GM12874 (cell line): Measurements from ENCODE around the gene COQ8B.

Experiments used
- TF ChIP-seq, protein P1 (sequence below): IDR thresholded peaks from 2 replicates; pipeline ENCODE4 v1.5.1; 2011; ENCODE audit warnings: low read depth, mild to moderate bottlenecking, control low read depth, low read length, moderate library complexity; ENCODE audit not compliant: insufficient read depth

The COQ8B gene

DNA sequence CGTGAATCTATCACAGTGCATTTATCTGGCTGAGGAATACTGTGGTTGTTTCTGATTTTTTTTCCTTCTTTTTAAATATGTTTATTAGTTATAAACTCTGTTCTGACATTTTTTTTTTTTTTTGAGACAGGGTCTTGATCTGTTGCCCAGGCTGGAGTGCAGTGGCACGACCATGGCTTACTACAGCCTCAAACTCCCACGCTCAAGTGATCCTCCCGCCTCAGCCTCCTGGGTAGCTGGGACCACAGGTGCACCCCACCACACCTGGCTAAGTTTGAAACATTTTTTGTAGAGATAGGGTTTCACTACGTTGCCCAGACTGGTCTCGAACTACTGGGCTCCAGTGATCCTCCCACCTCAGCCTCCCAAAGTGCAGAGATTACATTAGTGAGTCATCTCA, 19.7 kb downstream of the COQ8B start:
- TF ChIP-seq, protein P1, sequence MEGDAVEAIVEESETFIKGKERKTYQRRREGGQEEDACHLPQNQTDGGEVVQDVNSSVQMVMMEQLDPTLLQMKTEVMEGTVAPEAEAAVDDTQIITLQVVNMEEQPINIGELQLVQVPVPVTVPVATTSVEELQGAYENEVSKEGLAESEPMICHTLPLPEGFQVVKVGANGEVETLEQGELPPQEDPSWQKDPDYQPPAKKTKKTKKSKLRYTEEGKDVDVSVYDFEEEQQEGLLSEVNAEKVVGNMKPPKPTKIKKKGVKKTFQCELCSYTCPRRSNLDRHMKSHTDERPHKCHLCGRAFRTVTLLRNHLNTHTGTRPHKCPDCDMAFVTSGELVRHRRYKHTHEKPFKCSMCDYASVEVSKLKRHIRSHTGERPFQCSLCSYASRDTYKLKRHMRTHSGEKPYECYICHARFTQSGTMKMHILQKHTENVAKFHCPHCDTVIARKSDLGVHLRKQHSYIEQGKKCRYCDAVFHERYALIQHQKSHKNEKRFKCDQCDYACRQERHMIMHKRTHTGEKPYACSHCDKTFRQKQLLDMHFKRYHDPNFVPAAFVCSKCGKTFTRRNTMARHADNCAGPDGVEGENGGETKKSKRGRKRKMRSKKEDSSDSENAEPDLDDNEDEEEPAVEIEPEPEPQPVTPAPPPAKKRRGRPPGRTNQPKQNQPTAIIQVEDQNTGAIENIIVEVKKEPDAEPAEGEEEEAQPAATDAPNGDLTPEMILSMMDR: no peak

GRCh38 chr19:40695881-40696280, 20.8 kb downstream of the COQ8B start:
- TF ChIP-seq, protein P1: no peak

- TF ChIP-seq, protein P1: no peak
Measured at GRCh38 chr19:40693896-40694295, 22.8 kb downstream of the COQ8B start.

DNA sequence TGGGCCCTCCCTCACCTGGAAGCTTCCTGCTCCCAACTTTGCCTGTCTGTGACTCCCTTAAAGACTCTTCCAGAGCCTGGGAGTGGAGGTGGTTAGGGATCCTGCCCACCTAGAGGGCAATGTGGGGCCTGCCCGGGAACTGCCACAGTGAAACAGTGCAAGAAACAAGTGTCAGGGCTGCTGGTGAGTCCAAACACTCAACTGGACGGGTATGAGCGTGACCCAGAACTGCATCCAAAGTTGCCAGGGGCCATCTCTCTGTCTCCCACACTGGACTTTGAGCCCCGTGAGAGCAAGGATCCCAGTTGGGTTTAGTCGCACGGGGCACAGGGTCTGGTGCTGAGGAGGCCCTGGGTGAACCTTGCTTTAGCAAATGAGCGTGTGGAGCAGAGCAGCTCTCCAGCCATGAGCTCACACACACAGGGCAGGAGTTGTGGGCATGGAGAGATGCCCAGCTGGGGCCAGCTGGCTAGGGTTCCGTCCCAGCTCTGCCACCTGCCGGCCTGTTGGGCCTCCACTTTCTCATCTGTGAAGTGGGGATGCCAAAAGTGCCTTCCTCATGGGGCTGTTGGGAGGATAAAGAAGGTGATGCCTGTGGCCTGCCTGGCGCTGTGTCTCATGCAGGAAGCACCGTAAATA, 23.4 kb downstream of the COQ8B start:
- TF ChIP-seq, protein P1: no peak

DNA sequence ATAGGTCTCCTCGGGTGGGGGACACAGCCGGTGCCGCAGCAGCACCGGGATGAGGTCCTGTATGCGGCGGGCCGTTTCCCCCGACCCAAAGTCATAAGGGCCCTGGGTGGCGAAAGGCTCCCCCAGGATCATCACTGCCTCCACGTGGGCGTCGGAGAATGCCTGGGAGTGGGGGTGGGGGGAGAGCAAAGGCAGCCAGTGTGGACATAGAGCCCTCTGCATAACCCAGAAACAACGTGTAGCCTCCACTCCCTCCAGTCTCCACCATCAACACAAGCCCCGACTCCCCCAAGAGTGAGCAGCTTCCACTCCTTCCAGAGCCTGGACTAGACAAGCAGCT, 24.5 kb downstream of the COQ8B start:
- TF ChIP-seq, protein P1: no peak

GRCh38 chr19:40691421-40692211, 25.1 kb downstream of the COQ8B start:
- TF ChIP-seq, protein P1: no peak

DNA sequence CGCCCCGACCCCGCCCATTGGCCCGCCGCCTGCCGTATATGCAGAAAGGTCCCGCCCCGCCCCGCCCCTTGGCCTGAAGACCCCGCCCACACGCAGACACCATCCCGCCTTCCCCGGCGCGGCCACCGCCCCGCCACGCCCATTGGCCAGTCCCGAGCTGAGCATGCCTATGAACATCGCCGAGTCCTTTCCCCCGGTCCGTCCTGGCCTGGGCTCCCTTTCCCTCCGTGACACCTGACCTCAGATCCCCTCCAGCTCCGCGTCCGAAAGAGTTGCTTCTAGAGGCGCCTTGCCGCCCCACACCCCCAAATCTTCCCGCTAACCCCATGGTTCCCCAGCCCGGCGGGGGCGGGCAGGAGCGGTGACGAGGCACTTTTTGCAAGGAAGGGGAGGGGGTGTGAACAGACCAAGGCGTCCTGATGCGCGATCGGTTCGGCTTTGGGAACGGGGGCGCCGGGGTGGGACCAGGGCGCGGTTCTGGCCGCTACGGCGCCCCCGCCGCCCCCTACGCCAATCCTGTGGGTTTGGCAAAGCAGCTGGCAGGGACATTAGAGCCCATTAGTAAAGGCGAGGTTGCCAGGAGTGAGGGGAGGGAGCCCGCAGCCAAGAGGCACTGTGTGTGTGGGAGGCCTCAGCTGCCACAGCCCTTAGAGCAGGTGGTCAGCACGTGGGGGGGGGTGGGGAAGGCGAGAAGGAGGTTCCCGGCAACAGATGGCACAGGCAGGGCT, 25.8 kb downstream of the COQ8B start:
- TF ChIP-seq, protein P1: no peak
